ENCODE measurements around the gene MRPS2. TPM values are rescaled to one million over a fixed set of nuclear protein-coding genes. Genes with fewer than 3 reads are reported as not detected.

The MRPS2 gene
- total and polyA plus RNA-seq, 2 donors (not counting 3 experiments of a cell fraction or from before 2014, with no cell fraction given) = 50.8 to 231 TPM

DNA sequence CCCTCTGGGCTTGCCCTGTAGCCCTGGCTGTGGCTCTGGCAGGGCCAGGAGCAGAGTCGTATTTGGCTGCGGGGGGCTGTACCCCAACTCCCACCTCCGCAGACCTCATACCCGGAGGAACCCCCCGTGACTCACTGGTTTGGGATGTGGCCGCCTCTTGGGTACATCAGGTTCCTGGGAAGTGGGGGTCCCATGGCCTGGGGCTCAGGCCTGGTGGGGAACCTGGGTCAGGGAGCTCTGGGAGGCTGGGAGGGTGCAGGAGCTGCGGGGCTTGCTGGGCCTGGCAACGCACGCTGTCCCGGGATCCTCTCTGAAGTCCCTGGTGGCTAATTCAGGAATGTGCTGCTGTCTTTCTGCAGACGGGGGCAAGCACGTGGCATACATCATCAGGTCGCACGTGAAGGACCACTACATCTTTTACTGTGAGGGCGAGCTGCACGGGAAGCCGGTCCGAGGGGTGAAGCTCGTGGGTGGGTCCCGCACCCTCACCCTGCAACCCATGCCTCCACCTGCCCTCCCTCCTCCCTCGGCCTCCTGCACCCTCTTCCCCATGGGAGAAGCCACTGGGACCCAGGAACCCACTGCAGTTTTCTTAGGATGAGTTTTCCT, 23.1 kb downstream of the MRPS2 start:
- dilution Hi-C loops (cut with MboI; ENCODE audit: extremely low pct_ligation_motif_present, low sequenced_read_pairs) = no loop called here
- Histone ChIP-seq H4K20me1 (replicated peaks; ENCODE audit: control insufficient read depth, extremely low read depth, insufficient read depth, low read length) (no peaks in the 10 kb centered on the region), H3K4me3 (replicated peaks in 1 of 3; ENCODE audit: insufficient read depth in 1 of 3, low read depth in 1 of 3, low read length in 3 of 3) (no peak overlapping the region), H3K9ac (replicated peaks; ENCODE audit: extremely low read depth, insufficient read depth, low read length) (no peak overlapping the region), H3K4me1 (ENCODE audit: control insufficient read depth, extremely low read depth, insufficient read depth, low read length) (no peaks in the 10 kb centered on the region), H3K79me2 (ENCODE audit: control insufficient read depth, insufficient read depth, low read length) (no peaks in the 10 kb centered on the region), H3K27me3 (ENCODE audit: control insufficient read depth in 2 of 2, insufficient read depth in 2 of 2, low read length in 2 of 2) (no peaks in the 10 kb centered on the region), H3K36me3 (ENCODE audit: control insufficient read depth in 2 of 2, extremely low read depth in 1 of 2, insufficient read depth in 2 of 2, low read length in 2 of 2) (no peaks in the 10 kb centered on the region), H3K9me1 (replicated peaks; ENCODE audit: control insufficient read depth, extremely low read depth, insufficient read depth, low read length) (no peaks in the 10 kb centered on the region), H2AFZ (ENCODE audit: low read depth, low read length) (no peak overlapping the region), H3K4me2 (ENCODE audit: insufficient read depth, low read length) (no peak overlapping the region), H3K27ac (ENCODE audit: insufficient read depth, low read depth, low read length) (no peak overlapping the region), H3K9me3 (replicated peaks; ENCODE audit: control insufficient read depth, insufficient read depth, low read length) (no peaks in the 10 kb centered on the region)
- intact Hi-C loops (cut with micrococcal nuclease) = no loop called here
- no peak for FAIRE-seq
- TF ChIP-seq EZH2 (IDR thresholded peaks at IDR 0.05; ENCODE audit: borderline replicate concordance, low read depth, low read length, severe bottlenecking) (no peak), GATA2 (IDR thresholded peaks at IDR 0.05; ENCODE audit: insufficient read depth, insufficient read length, low read depth, low read length) (no peak), JUN (IDR thresholded peaks at IDR 0.05; ENCODE audit: borderline replicate concordance, insufficient read depth, insufficient read length, low read depth) (no peak), MYC (IDR thresholded peaks at IDR 0.05; ENCODE audit: low read depth, low read length) (no peak)
- TF ChIP-seq, protein P1, sequence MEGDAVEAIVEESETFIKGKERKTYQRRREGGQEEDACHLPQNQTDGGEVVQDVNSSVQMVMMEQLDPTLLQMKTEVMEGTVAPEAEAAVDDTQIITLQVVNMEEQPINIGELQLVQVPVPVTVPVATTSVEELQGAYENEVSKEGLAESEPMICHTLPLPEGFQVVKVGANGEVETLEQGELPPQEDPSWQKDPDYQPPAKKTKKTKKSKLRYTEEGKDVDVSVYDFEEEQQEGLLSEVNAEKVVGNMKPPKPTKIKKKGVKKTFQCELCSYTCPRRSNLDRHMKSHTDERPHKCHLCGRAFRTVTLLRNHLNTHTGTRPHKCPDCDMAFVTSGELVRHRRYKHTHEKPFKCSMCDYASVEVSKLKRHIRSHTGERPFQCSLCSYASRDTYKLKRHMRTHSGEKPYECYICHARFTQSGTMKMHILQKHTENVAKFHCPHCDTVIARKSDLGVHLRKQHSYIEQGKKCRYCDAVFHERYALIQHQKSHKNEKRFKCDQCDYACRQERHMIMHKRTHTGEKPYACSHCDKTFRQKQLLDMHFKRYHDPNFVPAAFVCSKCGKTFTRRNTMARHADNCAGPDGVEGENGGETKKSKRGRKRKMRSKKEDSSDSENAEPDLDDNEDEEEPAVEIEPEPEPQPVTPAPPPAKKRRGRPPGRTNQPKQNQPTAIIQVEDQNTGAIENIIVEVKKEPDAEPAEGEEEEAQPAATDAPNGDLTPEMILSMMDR (IDR thresholded peaks at IDR 0.05; ENCODE audit: extremely low read depth in 1 of 2, insufficient read depth in 1 of 2, low read depth in 1 of 2, low read length in 2 of 2) = no peak
- TF ChIP-seq, protein P2, sequence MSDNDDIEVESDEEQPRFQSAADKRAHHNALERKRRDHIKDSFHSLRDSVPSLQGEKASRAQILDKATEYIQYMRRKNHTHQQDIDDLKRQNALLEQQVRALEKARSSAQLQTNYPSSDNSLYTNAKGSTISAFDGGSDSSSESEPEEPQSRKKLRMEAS (IDR thresholded peaks at IDR 0.05; ENCODE audit: insufficient read depth, insufficient read length) = no peak
- DNase-seq (ENCODE audit: low read depth, low spot score) = no peak
- ChIA-PET POLR2A (no interaction called here), CTCF (no interaction called here)
- no TSS peak for BruUV-seq (replicated peaks)

All from endothelial cell of umbilical vein (primary cell).